ENCODE measurements around the gene BPIFB3. TPM values are rescaled to one million over a fixed set of nuclear protein-coding genes. Genes with fewer than 3 reads are reported as not detected.

The BPIFB3 gene
- total RNA-seq, 2 experiments from 2014 or later = not detected

DNA sequence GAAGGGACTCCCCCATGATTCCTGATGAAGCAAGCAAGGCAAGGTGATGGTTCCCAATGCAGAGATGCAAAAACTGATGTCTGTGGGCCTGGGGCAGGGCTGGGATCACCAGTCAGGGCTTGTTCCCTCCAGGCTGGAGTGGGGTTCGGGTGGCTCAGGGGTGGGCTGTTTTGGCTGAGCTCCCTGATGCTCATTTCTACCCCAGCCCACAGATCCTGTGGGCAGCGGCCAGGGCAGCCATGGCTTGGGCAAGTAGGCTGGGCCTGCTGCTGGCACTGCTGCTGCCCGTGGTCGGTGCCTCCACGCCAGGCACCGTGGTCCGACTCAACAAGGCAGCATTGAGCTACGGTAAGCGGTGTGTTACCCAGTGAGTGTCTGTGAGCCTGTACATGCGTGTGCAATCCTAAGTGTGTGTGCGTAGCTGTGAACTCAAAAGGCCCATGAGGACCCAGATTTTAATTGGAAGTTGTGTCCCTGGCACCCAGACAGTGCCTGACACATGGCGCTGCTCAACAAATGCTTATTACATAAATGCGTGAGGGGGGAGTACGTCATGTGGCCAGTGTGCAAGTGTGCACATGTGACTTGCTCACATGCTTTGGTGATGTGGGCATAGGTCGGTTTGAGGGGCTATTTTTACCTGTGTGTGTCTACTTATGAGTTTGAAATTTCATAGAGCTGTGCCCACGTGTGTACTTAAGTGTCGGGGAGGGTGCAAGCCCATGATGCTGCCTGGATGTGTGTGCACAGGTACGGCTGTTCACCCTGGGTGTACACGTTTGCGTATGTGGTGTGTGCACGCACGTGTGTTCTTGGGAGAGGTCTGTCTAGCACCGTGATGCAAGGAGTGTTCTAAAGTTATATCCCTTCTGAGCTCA, 45.1 kb upstream of the BPIFB3 start:
- Mint-ChIP-seq H3K27me3 (no peaks in the 10 kb centered on the region), H3K9me3 (peaks cover 2% of the 10 kb centered on the region), H3K4me1 (ENCODE audit: low read depth) (peaks cover 16% of the 10 kb centered on the region), H3K27ac (no peak overlapping the region), H3K4me3 (no peak overlapping the region), H3K36me3 (ENCODE audit: low read depth) (no peaks in the 10 kb centered on the region)
- DNase-seq (no peak), ATAC-seq (ENCODE audit: poor library complexity) (no peak)
- Histone ChIP-seq H3K27me3 (ENCODE audit: control insufficient read depth in 1 of 2, insufficient read depth in 2 of 2, low read length in 2 of 2) (no peaks in the 10 kb centered on the region), H3K27ac (ENCODE audit: low read depth in 1 of 2, low read length in 2 of 2) (no peak overlapping the region), H3K36me3 (ENCODE audit: insufficient read depth, low read length) (no peaks in the 10 kb centered on the region), H3K4me1 (ENCODE audit: insufficient read depth, low read length) (peaks cover 18% of the 10 kb centered on the region), H3K9me3 (ENCODE audit: control insufficient read depth in 1 of 2, insufficient read depth in 1 of 2, low read length in 2 of 2) (peaks cover 0 to 13% of the 10 kb centered on the region in 2 experiments), H3K4me3 (ENCODE audit: low read length) (no peak overlapping the region)
- intact Hi-C loops (cut with DNase I, micrococcal nuclease) = loop anchor here in 1 of 2 experiments (5.0 kb wide), 1 partner anchor 41 kb away; no protein-coding TSS in a partner anchor
- TF ChIP-seq CTCF (IDR thresholded peaks at IDR 0.05) = no peak
- ChIA-PET POLR2A (no interaction called here), CTCF (no interaction called here)

DNA sequence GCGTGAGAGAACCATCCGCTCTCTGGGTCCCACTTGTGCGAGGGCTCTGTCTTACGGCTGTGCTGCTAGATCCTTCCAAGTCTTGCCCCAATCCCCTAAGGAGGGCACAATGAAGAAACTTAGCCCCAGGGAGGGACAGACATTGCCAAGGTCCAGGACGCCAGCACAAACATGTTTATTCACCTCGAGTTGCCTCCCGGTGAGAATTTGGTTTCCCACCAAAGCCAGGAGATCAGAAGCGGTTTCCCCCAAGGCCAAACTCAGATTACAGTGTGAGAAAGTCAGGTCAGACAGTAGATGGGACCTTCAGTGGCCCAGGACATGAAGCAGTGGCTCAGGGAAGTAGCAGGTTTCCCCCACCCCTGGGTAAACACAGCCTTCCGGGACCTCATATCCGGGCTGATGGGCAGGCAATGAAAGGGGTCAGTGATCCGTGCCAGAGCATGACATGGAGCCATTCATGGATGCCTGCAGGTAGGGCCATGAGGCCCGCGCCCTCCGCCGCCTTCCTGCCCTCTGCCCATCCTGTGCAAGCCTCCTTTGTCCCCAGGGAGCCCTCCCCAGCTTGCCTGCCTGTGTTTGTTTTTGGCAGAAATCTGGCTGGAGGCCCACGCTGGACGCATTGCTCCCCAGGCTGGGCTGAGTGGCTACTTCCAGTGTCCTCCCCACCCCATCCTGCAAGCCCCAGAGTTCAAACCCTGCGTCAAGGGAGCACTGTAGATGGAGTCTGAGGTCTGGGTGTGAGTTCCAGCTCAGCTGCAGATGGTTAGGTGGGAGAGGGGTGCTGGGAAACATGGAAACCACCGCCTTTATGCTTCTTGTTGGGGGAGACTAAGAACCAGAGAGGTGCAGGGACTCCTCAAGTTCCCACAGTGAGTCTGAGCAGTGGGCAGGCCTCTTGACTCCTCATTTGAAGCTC, 44.2 kb upstream of the BPIFB3 start:
- Histone ChIP-seq H3K27ac (ENCODE audit: low read depth in 1 of 2, low read length in 2 of 2) (no peak overlapping the region), H3K36me3 (ENCODE audit: insufficient read depth, low read length) (no peaks in the 10 kb centered on the region), H3K4me1 (ENCODE audit: insufficient read depth, low read length) (peaks cover 10% of the 10 kb centered on the region), H3K4me3 (ENCODE audit: low read length) (no peak overlapping the region), H3K9me3 (ENCODE audit: control insufficient read depth in 1 of 2, insufficient read depth in 1 of 2, low read length in 2 of 2) (peaks cover 0 to 13% of the 10 kb centered on the region in 2 experiments), H3K27me3 (ENCODE audit: control insufficient read depth in 1 of 2, insufficient read depth in 2 of 2, low read length in 2 of 2) (no peaks in the 10 kb centered on the region)
- H3K4me1 Mint-ChIP-seq (ENCODE audit: low read depth) = peaks cover 11% of the 10 kb centered on the region
- DNase-seq = no peak
- H3K9me3 Mint-ChIP-seq = peaks cover 2% of the 10 kb centered on the region
- no peaks in the 10 kb centered on the region for H3K36me3 Mint-ChIP-seq (ENCODE audit: low read depth)
- H3K27ac Mint-ChIP-seq = no peak overlapping the region
- no peaks in the 10 kb centered on the region for H3K27me3 Mint-ChIP-seq
- POLR2A ChIA-PET = no interaction called here
- intact Hi-C loops (cut with DNase I, micrococcal nuclease) = loop anchor here in 1 of 2 experiments (5.0 kb wide), 1 partner anchor 42 kb away; no protein-coding TSS in a partner anchor
- CTCF ChIA-PET = no interaction called here
- no peak for TF ChIP-seq CTCF (IDR thresholded peaks at IDR 0.05)
- H3K4me3 Mint-ChIP-seq = no peak overlapping the region
- ATAC-seq (ENCODE audit: poor library complexity) = no peak

GRCh38 chr20:33010133-33010504, 43.6 kb upstream of the BPIFB3 start:
- Mint-ChIP-seq H3K4me3 (no peak overlapping the region), H3K27ac (no peak overlapping the region), H3K36me3 (ENCODE audit: low read depth) (no peaks in the 10 kb centered on the region), H3K27me3 (no peaks in the 10 kb centered on the region), H3K9me3 (peaks cover 2% of the 10 kb centered on the region), H3K4me1 (ENCODE audit: low read depth) (peaks cover 5% of the 10 kb centered on the region)
- intact Hi-C loops (cut with DNase I, micrococcal nuclease) = no loop called here
- H3K27ac ChIP-seq (ENCODE audit: low read depth in 1 of 2, low read length in 2 of 2) = no peak overlapping the region
- no peaks in the 10 kb centered on the region for H3K27me3 ChIP-seq (ENCODE audit: control insufficient read depth in 1 of 2, insufficient read depth in 2 of 2, low read length in 2 of 2)
- H3K4me1 ChIP-seq (ENCODE audit: insufficient read depth, low read length) = peaks cover 4% of the 10 kb centered on the region
- no peaks in the 10 kb centered on the region for H3K36me3 ChIP-seq (ENCODE audit: insufficient read depth, low read length)
- peaks cover 0 to 8% of the 10 kb centered on the region in 2 experiments for H3K9me3 ChIP-seq (ENCODE audit: control insufficient read depth in 1 of 2, insufficient read depth in 1 of 2, low read length in 2 of 2)
- no peak overlapping the region for H3K4me3 ChIP-seq (ENCODE audit: low read length)
- no peak for DNase-seq
- TF ChIP-seq CTCF (IDR thresholded peaks at IDR 0.05) = no peak
- CTCF ChIA-PET = no interaction called here
- no peak for ATAC-seq (ENCODE audit: poor library complexity)
- POLR2A ChIA-PET = no interaction called here

Measured in CD4-positive, alpha-beta T cell (primary cell).